Chondrocyte (in vitro differentiated cells): ENCODE data around the gene PLVAP. TPM values are rescaled to one million over a fixed set of nuclear protein-coding genes. Genes with fewer than 3 reads are reported as not detected.

Source experiments
- DNase-seq: peaks from one replicate; pipeline ENCODE4 v3.0.0; 2021; ENCODE audit warnings: mixed read lengths, low spot score
- H3K27ac Mint-ChIP-seq: one replicate; pipeline ENCODE4 v1.8.0; 2021; ENCODE audit warnings: mild to moderate bottlenecking, moderate library complexity, mixed read lengths; ENCODE audit not compliant: unreplicated experiment
- H3K27me3 Mint-ChIP-seq: 2 replicates; pipeline ENCODE4 v1.8.0; 2021; ENCODE audit warnings: low read depth, mixed read lengths
- H3K36me3 Mint-ChIP-seq: 2 replicates; pipeline ENCODE4 v1.8.0; 2021; ENCODE audit warnings: low read depth, mixed read lengths
- H3K4me1 Mint-ChIP-seq: 2 replicates; pipeline ENCODE4 v1.8.0; 2021; ENCODE audit warnings: low read depth, mild to moderate bottlenecking, mixed read lengths
- H3K4me3 Mint-ChIP-seq: one replicate; pipeline ENCODE4 v1.8.0; 2021; ENCODE audit warnings: mild to moderate bottlenecking, moderate library complexity, mixed read lengths; ENCODE audit not compliant: unreplicated experiment
- H3K9me3 Mint-ChIP-seq: 2 replicates; pipeline ENCODE4 v1.8.0; 2021; ENCODE audit warnings: low read depth, mixed read lengths
- CTCF ChIP-seq: fragments of 200-600 bp; sonication (generic); IDR thresholded peaks from 2 replicates; pipeline ENCODE4 v1.5.0; 2021; ENCODE audit warnings: antibody characterized with exemption, mild to moderate bottlenecking, moderate library complexity
- total RNA-seq: library from RNA; stranded (reverse); gene quantifications from 3 replicates; pipeline ENCODE4 v1.2.1, GENCODE V29; 2021

PLVAP gene
- total RNA-seq, 1 donor from 2014 or later: 0.22 TPM

GRCh38 chr19:17307876-17308377, 69.2 kb downstream of the PLVAP start:
- peaks cover 2% of the 10 kb centered on the region for H3K36me3 Mint-ChIP-seq
- peaks cover 65% of the 10 kb centered on the region for H3K4me1 Mint-ChIP-seq
- peak overlapping the region; percentile 8 for H3K27ac Mint-ChIP-seq
- H3K9me3 Mint-ChIP-seq: no peaks in the 10 kb centered on the region
- no peak for DNase-seq
- no peak overlapping the region for H3K4me3 Mint-ChIP-seq
- no peak for TF ChIP-seq CTCF
- no peaks in the 10 kb centered on the region for H3K27me3 Mint-ChIP-seq

- Mint-ChIP-seq H3K36me3 (no peaks in the 10 kb centered on the region), H3K9me3 (no peaks in the 10 kb centered on the region)
Measured at GRCh38 chr19:17306285-17306714, 70.8 kb downstream of the PLVAP start.

GRCh38 chr19:17305517-17306284, 71.4 kb downstream of the PLVAP start, which contains the start of gene MRPL34:
Gene MRPL34, plus strand, starts transcription at chr19:17305872. Its CDS starts 21 bp downstream, at chr19:17305893.
- TF ChIP-seq CTCF: peak; percentile 87
- H3K4me1 Mint-ChIP-seq: peaks cover 45% of the 10 kb centered on the region
- no peak for DNase-seq
- H3K9me3 Mint-ChIP-seq: no peaks in the 10 kb centered on the region
- peak within 1 kb of the TSS; percentile 84 for H3K4me3 Mint-ChIP-seq
- H3K36me3 Mint-ChIP-seq: no peaks in the 10 kb centered on the region
- no peaks in the 10 kb centered on the region for H3K27me3 Mint-ChIP-seq
- H3K27ac Mint-ChIP-seq: peak within 1 kb of the TSS; percentile 95

More at GRCh38 chr19:17306285-17306714, 70.8 kb downstream of the PLVAP start:
- TF ChIP-seq CTCF: no peak
- Mint-ChIP-seq H3K4me3 (peak overlapping the region; percentile 84), H3K27ac (peak overlapping the region; percentile 95), H3K4me1 (peaks cover 51% of the 10 kb centered on the region), H3K27me3 (no peaks in the 10 kb centered on the region)
- no peak for DNase-seq

GRCh38 chr19:17305216-17305516, 72.0 kb downstream of the PLVAP start:
- no peaks in the 10 kb centered on the region for H3K9me3 Mint-ChIP-seq
- peak; percentile 99 for DNase-seq
- H3K4me3 Mint-ChIP-seq: peak overlapping the region; percentile 84
- H3K36me3 Mint-ChIP-seq: no peaks in the 10 kb centered on the region
- H3K4me1 Mint-ChIP-seq: peaks cover 40% of the 10 kb centered on the region
- no peak for TF ChIP-seq CTCF
- no peaks in the 10 kb centered on the region for H3K27me3 Mint-ChIP-seq
- peak overlapping the region; percentile 95 for H3K27ac Mint-ChIP-seq

- DNase-seq: no peak
- Mint-ChIP-seq H3K4me3 (peak overlapping the region; percentile 84), H3K9me3 (no peaks in the 10 kb centered on the region), H3K27me3 (no peaks in the 10 kb centered on the region), H3K27ac (peak overlapping the region; percentile 95), H3K36me3 (no peaks in the 10 kb centered on the region), H3K4me1 (peaks cover 38% of the 10 kb centered on the region)
- TF ChIP-seq CTCF: no peak
Measured at GRCh38 chr19:17304386-17305215, 72.5 kb downstream of the PLVAP start.
